ENCODE data around the gene CNGB1.
"Not testable (repeated sequence)": the region's sequence is repeated elsewhere in the genome, so short reads cannot be mapped to it uniquely, and the experiment has no call there.

CNGB1 gene

DNA sequence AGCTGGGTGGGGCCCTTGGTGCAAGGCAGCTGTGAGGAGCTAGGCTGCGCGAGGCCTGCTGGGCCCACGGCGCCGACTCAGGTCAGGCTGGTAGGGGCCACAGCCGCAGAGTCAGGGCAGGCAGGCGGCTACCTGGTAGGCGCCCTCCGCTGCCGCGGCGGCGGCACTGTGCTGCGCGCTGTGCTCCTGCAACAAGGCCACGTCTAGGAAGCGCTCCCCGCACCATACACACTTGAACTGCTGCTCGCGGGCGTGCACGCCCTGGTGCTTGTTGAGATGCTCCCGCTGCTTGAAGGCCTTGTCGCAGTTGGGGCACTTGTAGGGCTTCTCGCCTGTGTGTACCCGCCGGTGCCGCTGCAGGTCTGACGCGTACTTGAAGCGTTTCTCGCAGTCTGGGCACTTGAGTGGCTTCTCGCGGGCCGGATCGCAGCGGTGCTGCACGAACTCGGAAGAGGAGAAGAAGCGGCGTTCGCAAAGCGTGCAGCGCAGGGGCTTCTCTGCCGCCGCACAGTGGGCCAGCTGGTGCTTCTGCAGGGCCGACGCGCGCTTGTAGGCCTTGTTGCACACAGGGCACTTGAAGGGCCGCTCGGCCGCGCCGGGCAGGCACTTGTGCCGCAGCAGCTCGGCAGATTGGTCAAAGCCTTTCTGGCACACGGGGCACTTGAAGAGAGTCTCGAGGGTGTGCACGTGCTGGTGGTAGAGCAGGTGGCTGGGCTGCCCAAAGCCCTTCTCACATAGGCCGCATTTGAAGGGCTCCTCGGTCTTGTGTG is 25.7 kb upstream of the CNGB1 start:
- no peak for DNase-seq

DNA sequence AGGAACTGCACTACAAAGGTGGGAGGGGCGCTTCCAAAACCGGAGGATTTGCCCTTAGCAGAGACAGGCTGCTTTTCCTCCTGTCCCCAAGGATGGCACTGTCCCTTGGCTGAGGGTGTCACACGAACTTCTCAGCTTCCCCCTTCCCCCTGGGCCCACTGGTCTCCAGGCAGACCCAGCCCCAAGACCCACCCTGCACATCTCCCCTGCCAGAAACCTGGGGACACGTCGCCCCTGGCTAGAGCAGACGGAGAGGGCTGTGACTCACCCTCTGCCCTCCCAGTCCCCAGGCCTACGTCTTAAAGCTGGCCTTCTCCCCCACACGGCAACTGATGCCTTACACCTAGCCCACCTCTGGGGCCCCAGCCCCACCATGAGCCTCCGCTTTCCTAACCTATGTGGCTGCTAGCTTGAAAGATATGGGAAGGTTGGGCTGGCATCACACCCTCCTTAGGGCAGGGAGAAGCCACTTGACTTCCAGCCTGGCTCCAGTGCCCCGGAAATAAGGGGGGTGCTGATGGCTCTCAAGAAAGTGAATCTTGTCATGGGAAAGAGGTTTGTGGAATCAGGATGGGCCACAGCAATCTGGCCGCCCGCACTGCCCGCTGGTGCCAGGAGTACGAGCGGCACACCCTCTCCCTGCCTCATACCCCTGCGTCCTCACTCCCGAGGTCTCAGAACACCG is 24.9 kb upstream of the CNGB1 start:
- no peak for DNase-seq

- DNase-seq: peak; percentile 68
These were observed 23.9 kb upstream of the CNGB1 start for GRCh38 chr16:57994778-57995177.

DNA sequence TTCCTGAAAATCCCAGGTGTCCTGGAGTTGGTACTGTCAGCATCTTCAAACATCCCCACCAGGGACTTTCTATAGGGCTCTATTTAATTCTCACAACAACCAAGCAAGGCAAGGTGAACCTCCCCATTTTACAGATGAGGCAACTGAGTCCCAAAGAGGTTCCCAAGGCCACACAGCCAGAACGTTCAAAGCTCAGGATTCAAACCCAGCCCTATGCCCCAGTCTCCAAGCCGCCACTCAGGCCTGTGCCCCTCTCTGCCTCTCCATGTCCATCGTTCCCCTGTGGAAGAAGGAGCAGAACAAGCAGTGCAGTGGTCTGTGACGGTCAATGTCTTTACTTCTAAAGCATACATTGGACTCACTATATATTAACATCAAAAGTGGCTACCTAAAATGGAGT is 23.4 kb upstream of the CNGB1 start:
- no peak for DNase-seq

- DNase-seq: no peak
These were observed 23.0 kb upstream of the CNGB1 start for GRCh38 chr16:57993897-57994296.

GRCh38 chr16:57993438-57993837 is 22.5 kb upstream of the CNGB1 start:
- DNase-seq: no peak

GRCh38 chr16:57992084-57992483 is 21.2 kb upstream of the CNGB1 start:
- no peak for DNase-seq

DNA sequence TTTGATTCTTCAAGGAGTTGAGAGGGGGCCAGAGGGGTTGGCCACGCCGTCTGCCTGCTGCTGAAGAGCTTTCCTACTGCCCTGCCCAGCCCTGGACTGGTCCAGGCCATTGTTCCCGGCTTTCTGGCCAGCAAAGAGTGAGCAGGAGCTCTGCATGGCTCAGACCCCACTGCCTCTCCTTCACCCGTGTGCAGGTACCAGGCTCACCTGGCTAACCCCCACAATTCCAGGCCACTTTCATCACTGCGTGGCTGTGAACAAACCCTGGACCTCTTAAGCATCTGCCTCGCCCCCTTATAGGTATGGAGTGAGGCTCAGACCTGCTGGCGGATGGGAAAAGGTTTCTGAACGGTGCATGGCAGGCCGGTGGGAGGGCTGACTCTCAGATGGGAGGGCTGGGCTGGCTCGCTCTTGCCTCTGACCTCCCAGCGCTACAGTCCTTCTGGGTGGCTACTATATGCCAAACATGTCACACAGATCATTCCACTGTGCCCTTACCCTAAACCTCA is 20.7 kb upstream of the CNGB1 start:
- no peak for DNase-seq

DNA sequence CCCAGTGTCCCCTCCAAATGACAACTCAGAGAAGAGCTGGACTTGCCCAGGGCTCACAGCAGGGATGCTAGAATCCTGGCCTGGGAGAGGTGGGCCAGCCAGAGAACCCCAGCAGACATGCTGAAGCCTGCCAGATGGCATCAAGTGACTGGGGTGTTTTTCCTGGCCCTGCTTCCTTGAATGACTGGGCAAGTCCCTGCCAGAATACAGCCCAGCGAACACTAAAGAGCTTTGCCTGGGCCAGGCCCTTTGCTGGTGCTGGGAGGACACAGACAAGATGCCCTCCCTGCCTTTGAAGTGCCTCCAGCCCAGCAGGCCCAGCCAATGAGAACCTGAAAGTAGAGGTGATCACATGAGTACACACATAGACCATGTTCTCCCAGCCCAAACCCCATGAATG is 18.0 kb upstream of the CNGB1 start:
- no peak for DNase-seq

DNA sequence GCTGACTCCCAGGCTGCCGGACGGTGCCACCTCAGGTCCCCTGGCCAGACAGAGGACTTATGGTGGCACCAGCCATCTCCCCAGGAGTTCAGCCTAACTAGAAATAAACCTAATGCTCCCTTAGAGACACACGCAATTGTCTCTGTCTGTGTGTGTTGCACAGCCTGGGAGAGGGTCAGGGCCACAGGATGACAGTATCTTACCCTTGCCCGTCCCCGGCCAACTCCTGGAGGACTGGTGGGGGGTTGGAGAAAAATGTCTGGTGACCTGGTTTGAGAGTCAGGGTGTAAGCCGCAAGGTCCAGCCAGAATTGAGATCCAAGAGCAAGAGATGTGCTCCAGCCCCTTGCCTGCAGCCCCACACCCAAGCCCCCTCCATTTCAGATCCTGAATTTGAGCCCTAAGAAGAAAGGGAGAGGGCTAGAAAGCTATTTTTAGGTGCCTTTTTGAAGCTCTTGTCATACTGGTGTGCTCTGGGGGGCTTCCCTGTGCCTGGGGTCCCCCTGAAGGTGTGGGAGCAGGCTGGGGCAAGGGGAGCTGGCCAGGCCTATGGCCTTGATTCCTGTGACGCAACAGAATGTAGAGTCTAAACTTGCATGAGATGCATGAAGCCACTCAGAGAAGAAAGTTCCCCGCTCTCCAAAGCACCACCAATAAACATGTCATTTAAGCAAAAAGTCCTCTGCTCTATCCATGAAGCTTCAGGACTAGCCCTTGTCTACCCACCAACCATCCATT is 16.7 kb upstream of the CNGB1 start:
- DNase-seq: no peak

DNA sequence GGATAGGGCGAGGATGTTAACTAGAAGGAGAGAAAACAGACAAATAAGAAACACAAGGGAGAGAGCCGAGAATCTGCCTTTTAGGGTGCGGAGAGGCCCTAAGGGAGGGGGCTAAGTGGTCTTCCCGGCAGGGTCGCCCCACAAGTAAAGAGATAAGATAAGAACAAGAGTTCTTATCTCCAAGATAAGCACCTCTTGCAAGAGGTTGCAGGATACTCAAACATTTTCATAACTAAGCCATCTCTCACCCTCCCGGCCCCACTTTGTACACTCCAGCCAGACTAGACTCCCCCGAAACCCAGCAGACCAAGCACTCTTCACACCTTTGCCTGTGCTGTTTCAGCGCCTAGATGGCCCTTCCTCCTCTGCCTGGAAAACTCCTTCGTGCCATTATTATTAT is 15.3 kb upstream of the CNGB1 start:
- no peak for DNase-seq

- no peak for DNase-seq
These were observed 14.6 kb upstream of the CNGB1 start for GRCh38 chr16:57985204-57986181.

DNA sequence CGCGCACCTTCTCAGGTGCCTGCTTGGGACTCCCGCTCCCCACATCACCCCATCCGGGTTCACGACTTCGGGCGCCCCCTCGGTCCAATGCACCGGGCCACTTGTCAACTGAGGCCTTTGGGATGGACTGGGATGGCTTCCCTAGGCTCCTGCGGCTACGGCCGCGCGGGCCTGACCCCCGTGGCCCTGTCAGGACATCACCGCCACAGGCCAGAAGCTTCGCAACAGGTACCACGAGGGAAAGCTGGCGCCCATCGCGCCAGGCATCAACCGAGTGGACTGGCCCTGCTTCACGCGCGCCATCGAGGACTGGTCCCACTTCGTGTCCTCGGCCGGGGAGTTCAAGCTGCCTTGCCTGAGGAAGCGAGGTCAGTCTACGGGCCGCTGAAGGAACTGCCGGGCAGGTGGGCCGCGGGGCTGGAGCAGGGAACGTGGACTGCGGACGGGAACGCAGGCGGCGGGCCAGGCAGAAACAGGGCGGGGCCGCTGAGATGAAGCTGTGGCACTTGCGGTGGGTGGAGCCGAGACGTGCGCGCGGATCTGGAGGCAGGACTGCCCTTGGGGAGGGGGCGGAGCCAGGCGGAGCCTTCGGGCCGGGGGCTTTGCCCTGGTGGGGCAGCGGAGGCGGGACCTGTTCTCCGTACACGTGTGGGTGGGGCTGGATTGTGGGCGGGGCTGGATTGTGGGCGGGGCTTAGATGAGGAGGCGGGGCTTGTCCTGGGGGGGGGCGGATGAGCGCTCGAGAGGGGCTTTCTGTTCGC is 13.7 kb upstream of the CNGB1 start:
- DNase-seq: peak; percentile 63

GRCh38 chr16:57982385-57982784 is 11.5 kb upstream of the CNGB1 start:
- DNase-seq: no peak

DNA sequence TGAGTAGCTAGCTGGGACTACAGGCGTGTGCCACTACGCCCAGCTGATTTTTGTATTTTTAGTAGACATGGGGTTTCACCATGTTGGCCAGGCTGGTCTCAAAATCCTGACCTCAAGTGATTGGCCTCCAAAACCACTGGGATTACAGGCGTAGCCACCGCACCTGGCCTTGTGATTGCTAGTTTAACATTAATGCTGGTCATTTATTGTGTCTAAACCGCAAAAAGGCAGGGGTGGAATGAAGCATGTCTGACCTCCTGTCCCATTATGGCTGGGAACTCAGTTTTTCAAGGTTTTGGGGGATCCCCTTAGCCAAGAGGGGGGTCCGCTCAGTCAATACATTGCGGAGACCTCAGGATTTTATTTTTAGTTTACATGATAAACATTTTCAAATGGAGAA is 10.7 kb upstream of the CNGB1 start:
- DNase-seq: no peak

DNA sequence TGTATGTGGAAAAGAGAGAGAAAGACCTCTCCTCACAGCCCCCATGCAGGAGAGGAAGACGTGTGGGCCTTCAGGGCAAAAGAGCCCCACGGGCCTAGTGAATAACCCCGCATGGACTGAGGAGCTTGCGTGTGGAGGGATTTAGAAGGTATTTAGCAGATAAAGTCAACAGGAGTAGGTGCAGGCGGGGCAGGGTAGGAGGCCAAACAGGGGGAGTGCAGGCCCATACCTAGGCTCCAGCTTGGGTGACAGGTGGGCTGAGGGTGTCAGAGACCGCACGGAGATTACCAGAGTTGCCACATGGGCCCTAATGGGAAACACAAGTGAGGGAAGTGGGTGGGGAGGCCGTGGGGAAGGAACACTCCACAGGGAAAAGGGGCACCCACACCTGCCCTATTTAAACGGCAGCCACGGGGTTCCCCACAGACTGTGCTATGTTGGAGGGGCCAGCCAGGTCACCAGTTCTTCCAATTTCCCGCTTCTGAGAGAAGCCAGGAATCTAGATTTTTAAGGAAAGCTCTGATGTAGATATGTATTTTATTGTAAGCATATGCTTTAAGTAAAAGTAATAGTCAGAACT is 8.2 kb upstream of the CNGB1 start:
- DNase-seq: peak; percentile 66

GRCh38 chr16:57978070-57978465 is 7.1 kb upstream of the CNGB1 start:
- not testable (repeated sequence) for DNase-seq

DNA sequence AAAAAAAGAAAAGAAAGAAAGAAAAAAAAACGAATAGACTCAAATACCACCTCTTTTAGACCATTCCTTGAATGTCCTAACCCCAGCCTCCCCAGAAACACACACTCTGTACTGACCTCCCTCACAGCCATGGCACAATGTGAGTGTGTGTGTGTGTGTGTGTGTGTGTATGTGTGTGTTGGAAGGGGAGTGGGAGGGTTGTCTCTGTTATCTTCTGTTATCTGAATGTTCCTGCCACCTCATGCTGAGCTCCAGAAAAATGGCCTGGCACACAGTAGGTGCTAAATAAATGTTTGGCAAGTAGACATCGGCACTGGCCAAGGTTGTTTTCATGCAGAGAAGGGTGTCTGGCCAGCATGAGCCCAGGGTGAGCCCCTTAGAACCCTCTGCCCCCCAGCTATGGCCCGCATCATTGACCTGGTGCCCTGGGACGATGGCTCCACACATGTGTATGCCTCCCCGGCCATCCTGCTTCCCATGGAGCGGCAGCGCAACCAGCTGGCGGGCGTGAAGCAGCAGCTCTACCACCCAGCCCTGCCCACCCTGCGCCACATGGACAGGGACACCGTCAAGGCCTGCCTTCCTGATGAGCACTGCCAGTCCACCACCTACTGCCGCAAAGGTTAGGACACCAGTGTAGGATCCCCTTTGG is 6.6 kb upstream of the CNGB1 start:
- peak; percentile 26 for DNase-seq

- DNase-seq: no peak
These were observed 5.4 kb upstream of the CNGB1 start for GRCh38 chr16:57976331-57976796.

DNA sequence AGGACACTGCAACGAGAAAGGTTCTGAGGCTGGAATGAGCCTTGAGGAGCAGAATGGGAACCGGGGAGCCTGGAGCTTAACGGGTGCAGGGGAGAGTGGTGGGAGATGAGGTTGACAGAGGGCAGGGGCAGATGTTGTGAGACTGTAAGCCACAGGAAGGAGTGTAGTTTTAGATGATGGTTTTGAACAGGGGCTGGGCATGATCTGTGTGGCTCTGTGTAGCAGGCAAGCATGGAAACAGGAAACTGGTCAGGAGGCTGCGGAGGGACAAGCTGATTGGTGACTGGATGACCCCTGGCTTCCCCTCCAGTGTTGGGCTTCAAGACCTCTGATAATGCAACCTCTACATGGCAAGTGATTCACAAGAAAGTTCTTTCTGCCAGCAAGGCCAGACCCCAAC is 1.4 kb upstream of the CNGB1 start:
- DNase-seq: no peak

- DNase-seq: no peak
These were observed 920 bp upstream of the CNGB1 start for GRCh38 chr16:57971848-57972247.

Data from NCI-H82 (cell line).